CD14-positive monocyte (primary cell): ENCODE results near the gene KATNBL1. TPM values are rescaled to one million over a fixed set of nuclear protein-coding genes. Genes with fewer than 3 reads are reported as not detected.
"Not testable (repeated sequence)": the region's sequence is repeated elsewhere in the genome, so short reads cannot be mapped to it uniquely, and the experiment has no call there.

Experiments used
- DNase-seq, 3 donors: peaks; one replicate each; pipeline ENCODE4 v3.0.0-alpha.2; 2011 to 2022
- H2AFZ ChIP-seq: 2 replicates; pipeline ENCODE4 v1.6.0; 2012; ENCODE audit warnings: mild to moderate bottlenecking, low read depth, low read length, inconsistent platforms; ENCODE audit not compliant: insufficient read depth, poor library complexity, severe bottlenecking
- H3K27ac ChIP-seq, 2 donors: 1 replicate in 1 of 2; 2 replicates in 1 of 2; pipeline ENCODE4 v1.5.1; 2012 to 2013; ENCODE audit warnings: low read length in 2 of 2, control low read depth in 1 of 2, inconsistent platforms in 1 of 2, low read depth in 1 of 2, mild to moderate bottlenecking in 1 of 2
- H3K27me3 ChIP-seq, 2 donors: one replicate each; pipeline versions ENCODE4 v1.6.0 to v1.6.1; 2011 to 2013; ENCODE audit warnings: low read length in 2 of 2; ENCODE audit not compliant: control insufficient read depth in 2 of 2, insufficient read depth in 2 of 2
- H3K36me3 ChIP-seq, 2 donors: replicated peaks in 1 of 2; 1 replicate in 1 of 2; 2 replicates in 1 of 2; pipeline versions ENCODE4 v1.5.1 to v1.6.1; 2012 to 2013; ENCODE audit warnings: low read length in 2 of 2, control low read depth in 1 of 2, inconsistent platforms in 1 of 2, mild to moderate bottlenecking in 1 of 2; ENCODE audit not compliant: insufficient read depth in 2 of 2, control insufficient read depth in 1 of 2
- H3K4me1 ChIP-seq, 2 donors: 1 replicate in 1 of 2; 2 replicates in 1 of 2; pipeline versions ENCODE4 v1.5.1 to v1.6.1; 2012 to 2013; ENCODE audit warnings: low read length in 2 of 2, control low read depth in 1 of 2, inconsistent platforms in 1 of 2, mild to moderate bottlenecking in 1 of 2, moderate library complexity in 1 of 2; ENCODE audit not compliant: insufficient read depth in 2 of 2, control insufficient read depth in 1 of 2
- H3K4me2 ChIP-seq: replicated peaks from 2 replicates; pipeline ENCODE3; 2012; ENCODE audit warnings: low read length, moderate library complexity, mild to moderate bottlenecking; ENCODE audit not compliant: poor library complexity, severe bottlenecking; ENCODE audit errors: extremely low read depth
- H3K4me3 ChIP-seq, 3 experiments: fragments of 200-600 bp in 1 of 3; sonication (generic) in 1 of 3; replicated peaks in 1 of 3; 1 replicate in 2 of 3; 2 replicates in 1 of 3; pipeline ENCODE4 v1.5.1; 2011 to 2013; ENCODE audit warnings: low read length in 3 of 3, mild to moderate bottlenecking in 3 of 3, control low read depth in 2 of 3, low read depth in 2 of 3, inconsistent platforms in 1 of 3, moderate library complexity in 1 of 3
- H3K79me2 ChIP-seq: 2 replicates; pipeline ENCODE4 v1.6.0; 2012; ENCODE audit warnings: mild to moderate bottlenecking, control low read depth, inconsistent platforms, low read length, moderate library complexity; ENCODE audit not compliant: insufficient read depth
- H3K9ac ChIP-seq: 2 replicates; pipeline ENCODE4 v1.6.0; 2017; ENCODE audit warnings: low read length, mild to moderate bottlenecking; ENCODE audit not compliant: insufficient read depth, poor library complexity, severe bottlenecking
- H3K9me3 ChIP-seq, 2 donors: replicated peaks in 1 of 2; 1 replicate in 1 of 2; 2 replicates in 1 of 2; pipeline versions ENCODE4 v1.5.1 to v1.6.1; 2012 to 2013; ENCODE audit warnings: low read length in 2 of 2, control low read depth in 1 of 2; ENCODE audit not compliant: control insufficient read depth in 1 of 2, insufficient read depth in 1 of 2
- H4K20me1 ChIP-seq: 2 replicates; pipeline ENCODE4 v1.6.0; 2012; ENCODE audit warnings: mild to moderate bottlenecking, low read length, control low read depth, moderate library complexity; ENCODE audit not compliant: insufficient read depth
- H3K27ac Mint-ChIP-seq, 7 donors: one replicate each; pipeline ENCODE4 v1.8.0; 2020; ENCODE audit warnings: mild to moderate bottlenecking in 7 of 7, mixed read lengths in 7 of 7, moderate library complexity in 6 of 7, inconsistent platforms in 2 of 7
- H3K27me3 Mint-ChIP-seq, 3 donors: one replicate each; pipeline ENCODE4 v1.8.0; 2021 to 2022; ENCODE audit warnings: low read depth in 3 of 3, mild to moderate bottlenecking in 3 of 3, mixed read lengths in 3 of 3, moderate library complexity in 3 of 3, inconsistent platforms in 1 of 3
- H3K36me3 Mint-ChIP-seq, 2 donors: one replicate each; pipeline ENCODE4 v1.8.0; 2020; ENCODE audit warnings: mixed read lengths in 2 of 2, inconsistent platforms in 1 of 2, mild to moderate bottlenecking in 1 of 2
- H3K4me1 Mint-ChIP-seq: one replicate; pipeline ENCODE4 v1.8.0; 2020; ENCODE audit warnings: mild to moderate bottlenecking, mixed read lengths
- H3K4me3 Mint-ChIP-seq, 2 donors: one replicate each; pipeline ENCODE4 v1.8.0; 2020; ENCODE audit warnings: mild to moderate bottlenecking in 2 of 2, mixed read lengths in 2 of 2, moderate library complexity in 1 of 2
- H3K9me3 Mint-ChIP-seq, 7 donors: one replicate each; pipeline ENCODE4 v1.8.0; 2020 to 2022; ENCODE audit warnings: mixed read lengths in 7 of 7, mild to moderate bottlenecking in 6 of 7, moderate library complexity in 6 of 7, inconsistent platforms in 2 of 7
- CTCF ChIP-seq: fragments of 200-600 bp; IDR thresholded peaks from one replicate; pipeline ENCODE4 v1.8.0; 2022; ENCODE audit warnings: antibody characterized with exemption, mild to moderate bottlenecking
- WGBS: methylation state at CpG from one replicate; pipeline ENCODE4 v1.1.5; 2013; ENCODE audit warnings: missing lambda C conversion rate; ENCODE audit not compliant: insufficient coverage; 5-methylcytosine and 5-hydroxymethylcytosine counted together
- intact Hi-C, 2 donors: fragments of 100-400 bp; cut with micrococcal nuclease; formaldehyde crosslinking; loops; one replicate each; pipeline versions ENCODE4 v1.15.0 to v1.15.1; 2023
- polyA plus RNA-seq, 3 donors: library from polyadenylated mRNA; depleted of rRNA in 1 of 3; unstranded in 2 of 3; stranded (reverse) in 1 of 3; fragments of 300-500 nt in 2 of 3; fragments of >200 nt in 1 of 3; fragmentation: Illumina TruSeq in 2 of 3; gene quantifications; 1 replicate in 2 of 3; 2 replicates in 1 of 3; pipeline ENCODE4 v1.2.3, GENCODE V29; 2012 to 2021

The KATNBL1 gene
- polyA plus RNA-seq, 3 donors: 16.5 to 38.4 (median 37.7) TPM

- Histone ChIP-seq H3K4me3 (no peak overlapping the region), H3K79me2 (no peaks in the 10 kb centered on the region), H3K27me3 (peaks cover 0 to 4% of the 10 kb centered on the region in 2 donors), H2AFZ (no peak overlapping the region), H4K20me1 (no peaks in the 10 kb centered on the region), H3K9me3 (no peaks in the 10 kb centered on the region), H3K36me3 (no peaks in the 10 kb centered on the region), H3K4me1 (no peaks in the 10 kb centered on the region), H3K4me2 (no peak overlapping the region), H3K27ac (no peak overlapping the region), H3K9ac (no peak overlapping the region)
- intact Hi-C loops: no loop called here
- no peak for DNase-seq
- WGBS: 88% methylated on average over 3 of the region's 6 CpGs
- Mint-ChIP-seq H3K4me1 (no peaks in the 10 kb centered on the region), H3K4me3 (no peak overlapping the region), H3K27ac (no peak overlapping the region), H3K36me3 (no peaks in the 10 kb centered on the region), H3K9me3 (peaks cover 2 to 7% (median 4%) of the 10 kb centered on the region in 7 donors), H3K27me3 (peaks cover 4 to 9% (median 8%) of the 10 kb centered on the region in 3 donors)
- no peak for TF ChIP-seq CTCF
These were observed 87.1 kb downstream of the KATNBL1 start for GRCh38 chr15:34122771-34123183.

- H3K27me3 Mint-ChIP-seq, H3K36me3 Mint-ChIP-seq, H3K4me2 ChIP-seq, H3K4me3 ChIP-seq, H3K27ac ChIP-seq, H3K27me3 ChIP-seq, H2AFZ ChIP-seq, H4K20me1 ChIP-seq, DNase-seq, H3K36me3 ChIP-seq, H3K9ac ChIP-seq, H3K4me1 ChIP-seq, H3K4me1 Mint-ChIP-seq, H3K9me3 Mint-ChIP-seq, H3K27ac Mint-ChIP-seq, H3K9me3 ChIP-seq, intact Hi-C loops, H3K79me2 ChIP-seq: not testable (repeated sequence)
- peak overlapping the region in 1 of 2 donors; percentile 17 for H3K4me3 Mint-ChIP-seq
- WGBS: 75% methylated on average over 8 of the region's 12 CpGs
These were observed 88.1 kb downstream of the KATNBL1 start for GRCh38 chr15:34121786-34122185.

DNA sequence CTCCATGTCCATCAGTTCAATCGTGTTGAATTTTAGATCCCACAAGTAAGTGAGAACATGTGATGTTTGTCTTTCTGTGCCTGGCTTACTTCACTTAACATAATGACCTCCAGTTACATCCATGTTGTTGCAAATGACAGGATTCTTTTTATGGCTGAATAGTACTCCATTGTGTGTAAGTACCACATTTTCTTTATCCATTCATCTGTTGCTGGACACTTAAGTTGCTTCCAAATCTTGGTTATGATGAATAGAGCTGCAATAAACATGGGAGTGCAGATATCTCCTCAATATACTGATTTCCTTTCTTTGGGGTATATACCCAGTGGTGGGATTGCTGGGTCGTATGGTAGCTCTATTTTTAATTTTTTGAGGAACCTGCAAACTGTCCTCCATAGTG, 89.5 kb downstream of the KATNBL1 start:
- no CpG with 5 or more reads among the region's 2 CpGs for WGBS
- H2AFZ ChIP-seq, H3K79me2 ChIP-seq, H3K27me3 ChIP-seq, H4K20me1 ChIP-seq, H3K36me3 ChIP-seq, H3K4me1 Mint-ChIP-seq, H3K9me3 ChIP-seq, H3K4me3 ChIP-seq, H3K27ac ChIP-seq, H3K9ac ChIP-seq, H3K4me2 ChIP-seq, H3K27ac Mint-ChIP-seq, H3K4me1 ChIP-seq, H3K36me3 Mint-ChIP-seq, H3K27me3 Mint-ChIP-seq, H3K9me3 Mint-ChIP-seq, intact Hi-C loops, DNase-seq: not testable (repeated sequence)
- H3K4me3 Mint-ChIP-seq: peak overlapping the region in 1 of 2 donors; percentile 3
